NCI-H1105 (cell line): ENCODE data around the gene IL12RB2.
"Not testable (repeated sequence)": the region's sequence is repeated elsewhere in the genome, so short reads cannot be mapped to it uniquely, and the experiment has no call there.

Source experiments
- DNase-seq: peaks from one replicate; lab custom pipeline; 2025; lab: John Stamatoyannopoulos, UW

The IL12RB2 gene

GRCh38 chr1:67431869-67432578, 124.4 kb downstream of the IL12RB2 start:
- no peak for DNase-seq

GRCh38 chr1:67432745-67433144, 125.1 kb downstream of the IL12RB2 start:
- DNase-seq = no peak

- DNase-seq = no peak
These were observed 126.2 kb downstream of the IL12RB2 start for GRCh38 chr1:67433837-67434236.

GRCh38 chr1:67434491-67434890, 126.8 kb downstream of the IL12RB2 start:
- no peak for DNase-seq

DNA sequence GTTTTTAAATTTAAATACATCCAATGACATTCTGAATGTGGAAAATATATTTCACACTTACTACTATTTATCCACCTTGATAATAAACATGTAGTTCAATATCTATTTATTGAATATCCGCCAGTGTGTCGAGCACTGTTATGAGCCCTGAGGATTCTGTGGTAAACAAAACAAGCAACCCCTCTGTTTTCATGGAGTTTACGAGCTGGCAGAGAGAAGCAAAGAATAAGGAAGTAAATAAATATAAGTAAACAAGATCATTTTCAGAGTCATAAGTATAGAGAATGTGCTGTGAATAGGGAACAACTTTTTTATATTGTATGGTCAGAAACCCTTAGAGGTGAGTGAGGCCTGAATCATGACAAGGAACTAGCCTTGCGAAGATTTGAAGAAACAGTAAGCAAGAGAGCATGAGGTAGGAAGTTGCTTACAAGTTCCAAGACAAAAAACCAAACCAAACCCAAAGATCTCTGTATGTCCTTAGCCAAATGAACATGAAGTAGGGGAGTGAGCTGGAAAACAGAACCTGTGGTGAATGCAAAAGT, 128.9 kb downstream of the IL12RB2 start:
- DNase-seq = no peak

DNA sequence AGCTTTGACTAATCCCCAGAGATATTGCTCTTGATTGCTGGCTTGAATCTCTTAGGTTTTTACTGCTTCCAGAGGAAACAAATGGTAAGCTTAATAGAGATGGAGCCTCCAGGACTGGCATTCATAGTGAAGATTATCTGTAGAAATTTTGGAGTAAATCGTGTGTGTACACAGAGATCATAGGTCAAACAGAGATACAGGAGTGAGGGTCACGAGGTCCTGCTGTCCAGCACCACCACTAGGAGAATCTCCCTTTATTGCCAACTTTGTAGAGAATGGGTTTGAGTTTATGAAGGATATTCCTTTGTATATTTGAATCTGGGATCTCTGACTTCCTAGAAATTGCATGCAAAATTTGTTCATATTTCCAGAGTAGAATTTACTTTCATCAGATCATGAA, 130.3 kb downstream of the IL12RB2 start:
- no peak for DNase-seq

GRCh38 chr1:67439277-67440029, 131.8 kb downstream of the IL12RB2 start:
- no peak for DNase-seq

DNA sequence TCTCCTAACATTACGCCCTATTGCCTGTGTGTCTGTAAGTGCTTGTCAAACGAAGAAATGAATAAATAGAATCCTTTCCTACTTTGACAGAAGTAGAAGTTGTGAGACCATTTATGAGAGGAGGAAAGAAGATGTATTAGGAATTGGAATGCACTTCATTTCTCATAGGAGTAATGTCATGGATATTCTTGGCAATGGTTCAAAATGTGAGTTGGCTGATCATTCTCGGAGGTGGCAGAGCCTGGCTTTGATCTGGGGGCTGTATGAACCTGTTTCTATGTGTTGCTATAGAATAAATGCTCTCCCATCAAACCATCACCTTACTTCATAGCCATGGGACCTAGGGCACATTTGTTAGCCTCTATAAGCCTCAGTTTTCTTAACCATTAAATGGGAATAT, 132.7 kb downstream of the IL12RB2 start:
- no peak for DNase-seq

DNA sequence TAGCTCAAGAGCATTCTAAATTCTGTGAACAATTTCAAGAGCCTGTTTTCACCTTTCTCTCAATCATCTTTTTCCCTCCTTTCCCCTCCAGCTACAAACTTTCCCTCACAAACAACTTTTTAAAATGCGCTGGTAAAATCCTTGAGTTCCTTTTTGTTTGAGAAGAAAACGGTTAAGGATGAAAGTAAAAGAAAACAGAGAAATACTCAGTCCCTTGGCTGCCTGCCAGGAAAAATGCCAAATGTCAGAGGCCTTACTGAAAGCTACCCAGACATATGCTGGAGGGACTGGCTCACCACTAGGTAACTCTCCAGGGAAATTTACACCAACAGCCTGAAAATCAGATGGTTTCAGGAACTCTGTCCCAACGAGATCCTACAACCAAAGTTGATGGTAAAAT, 133.5 kb downstream of the IL12RB2 start:
- no peak for DNase-seq

- DNase-seq = no peak
These were observed 134.1 kb downstream of the IL12RB2 start for GRCh38 chr1:67441739-67442281.

DNA sequence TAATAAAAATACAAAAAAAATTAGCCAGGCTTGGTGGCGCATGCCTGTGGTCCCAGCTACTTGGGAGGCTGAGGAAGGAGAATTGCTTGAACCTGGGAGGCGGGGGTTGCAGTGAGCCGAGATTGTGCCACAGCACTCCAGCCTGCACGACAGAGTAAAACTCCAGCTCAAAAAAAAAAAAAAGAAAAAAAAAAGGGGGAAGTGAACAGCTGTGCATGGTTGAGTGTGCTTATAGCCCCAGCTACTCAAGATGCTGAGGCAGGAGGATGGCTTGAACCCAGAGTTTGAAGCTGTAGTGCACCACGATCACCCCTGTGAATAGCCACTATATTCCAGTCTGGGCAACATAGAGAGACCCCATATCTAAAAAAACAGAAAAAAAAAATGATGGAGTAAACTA, 138.3 kb downstream of the IL12RB2 start:
- not testable (repeated sequence) for DNase-seq
